ENCODE measurements around the gene MPPED1.

DNA sequence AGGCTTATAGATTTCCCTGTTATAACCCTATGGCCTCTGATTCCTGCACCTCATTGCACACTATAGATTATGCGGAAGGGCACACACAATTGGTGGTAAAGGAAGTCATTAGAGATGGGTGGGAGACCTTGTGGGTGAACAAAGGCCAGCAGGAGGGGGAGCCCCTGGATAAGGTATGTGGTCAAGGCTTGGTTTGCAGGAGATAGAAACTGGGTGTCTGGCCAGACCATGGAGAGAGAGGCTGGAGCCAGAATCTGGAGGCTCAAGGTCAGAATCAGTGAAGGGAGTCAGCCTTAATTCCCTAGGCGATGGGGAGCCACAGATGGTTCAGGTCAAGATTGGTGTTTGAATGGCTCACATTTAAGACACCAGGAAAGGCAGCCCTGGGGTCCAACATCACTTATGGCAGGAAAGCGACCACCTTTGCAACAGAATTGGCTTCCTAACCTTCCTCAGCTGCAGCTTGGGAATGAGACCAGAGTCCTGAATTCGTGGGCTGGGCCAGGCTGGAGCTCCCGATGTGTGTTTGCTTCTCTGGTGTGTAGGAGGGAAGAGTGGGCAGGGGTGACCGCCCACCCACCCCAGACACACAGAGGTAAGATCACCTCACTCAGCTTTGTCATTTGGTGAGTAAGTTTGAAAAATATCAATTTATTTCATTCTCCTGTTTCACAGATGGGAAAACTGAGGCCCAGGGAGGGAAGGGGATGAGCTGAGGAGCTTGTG is 45.9 kb upstream of the MPPED1 start:
- TF ChIP-seq, protein P1, sequence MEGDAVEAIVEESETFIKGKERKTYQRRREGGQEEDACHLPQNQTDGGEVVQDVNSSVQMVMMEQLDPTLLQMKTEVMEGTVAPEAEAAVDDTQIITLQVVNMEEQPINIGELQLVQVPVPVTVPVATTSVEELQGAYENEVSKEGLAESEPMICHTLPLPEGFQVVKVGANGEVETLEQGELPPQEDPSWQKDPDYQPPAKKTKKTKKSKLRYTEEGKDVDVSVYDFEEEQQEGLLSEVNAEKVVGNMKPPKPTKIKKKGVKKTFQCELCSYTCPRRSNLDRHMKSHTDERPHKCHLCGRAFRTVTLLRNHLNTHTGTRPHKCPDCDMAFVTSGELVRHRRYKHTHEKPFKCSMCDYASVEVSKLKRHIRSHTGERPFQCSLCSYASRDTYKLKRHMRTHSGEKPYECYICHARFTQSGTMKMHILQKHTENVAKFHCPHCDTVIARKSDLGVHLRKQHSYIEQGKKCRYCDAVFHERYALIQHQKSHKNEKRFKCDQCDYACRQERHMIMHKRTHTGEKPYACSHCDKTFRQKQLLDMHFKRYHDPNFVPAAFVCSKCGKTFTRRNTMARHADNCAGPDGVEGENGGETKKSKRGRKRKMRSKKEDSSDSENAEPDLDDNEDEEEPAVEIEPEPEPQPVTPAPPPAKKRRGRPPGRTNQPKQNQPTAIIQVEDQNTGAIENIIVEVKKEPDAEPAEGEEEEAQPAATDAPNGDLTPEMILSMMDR (IDR thresholded peaks at IDR 0.05; ENCODE audit: insufficient read depth, low read length, poor library complexity, severe bottlenecking): no peak
- TF ChIP-seq EZH2phosphoT487 (conservative IDR thresholded peaks at IDR 0.05; ENCODE audit: low read length): no peak

Data from SU-DHL-6 (cell line).